Neural progenitor cell (in vitro differentiated cells): ENCODE results near the gene MEGF9.

Experiments used
- CTCF ChIP-seq: fragments of 200-600 bp; sonication (generic); IDR thresholded peaks from 2 replicates; pipeline ENCODE4 v1.5.1; 2017; ENCODE audit warnings: antibody characterized with exemption, mild to moderate bottlenecking
- EZH2 ChIP-seq: fragments of 200-600 bp; sonication (generic); IDR thresholded peaks from 2 replicates; pipeline ENCODE4 v1.6.1; 2017; ENCODE audit warnings: antibody characterized with exemption, mild to moderate bottlenecking, moderate library complexity
- EZH2phosphoT487 ChIP-seq: fragments of 200-600 bp; sonication (generic); IDR thresholded peaks from 2 replicates; pipeline ENCODE4 v1.6.1; 2017; ENCODE audit warnings: antibody characterized with exemption

GRCh38 chr9:120655005-120655622 lies 59.2 kb downstream of the MEGF9 start:
- TF ChIP-seq CTCF (no peak), EZH2 (no peak), EZH2phosphoT487 (no peak)
